CMK (cell line): ENCODE measurements around the gene ZNF575.
"Not testable (repeated sequence)": the region's sequence is repeated elsewhere in the genome, so short reads cannot be mapped to it uniquely, and the experiment has no call there.

Source experiments
- DNase-seq: peaks from one replicate; pipeline ENCODE4 v3.0.0-alpha.2; 2010; ENCODE audit warnings: low read depth

The ZNF575 gene

DNA sequence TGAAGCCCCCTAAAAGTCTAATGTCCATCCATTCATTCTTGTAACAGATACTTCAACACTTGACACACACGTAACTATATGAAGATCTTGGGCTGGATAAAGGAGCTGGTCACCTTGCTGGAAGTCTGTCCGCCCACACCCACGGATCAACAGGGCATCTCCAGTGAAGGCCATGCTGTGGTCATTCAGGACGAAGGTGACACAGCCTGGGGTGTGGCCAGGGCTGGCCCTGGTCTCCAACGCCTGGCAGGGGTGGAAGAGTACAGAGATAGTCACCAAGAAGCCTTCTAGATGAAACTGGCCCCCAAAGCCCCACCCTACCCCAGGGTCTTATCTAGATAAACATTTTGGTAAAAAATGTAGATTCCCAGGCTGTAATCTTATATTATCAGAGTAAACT lies 21.7 kb upstream of the ZNF575 start:
- DNase-seq = no peak

- not testable (repeated sequence) for DNase-seq
Measured at GRCh38 chr19:43512399-43512798, 20.6 kb upstream of the ZNF575 start.

GRCh38 chr19:43518051-43518450 lies 14.9 kb upstream of the ZNF575 start:
- no peak for DNase-seq

DNA sequence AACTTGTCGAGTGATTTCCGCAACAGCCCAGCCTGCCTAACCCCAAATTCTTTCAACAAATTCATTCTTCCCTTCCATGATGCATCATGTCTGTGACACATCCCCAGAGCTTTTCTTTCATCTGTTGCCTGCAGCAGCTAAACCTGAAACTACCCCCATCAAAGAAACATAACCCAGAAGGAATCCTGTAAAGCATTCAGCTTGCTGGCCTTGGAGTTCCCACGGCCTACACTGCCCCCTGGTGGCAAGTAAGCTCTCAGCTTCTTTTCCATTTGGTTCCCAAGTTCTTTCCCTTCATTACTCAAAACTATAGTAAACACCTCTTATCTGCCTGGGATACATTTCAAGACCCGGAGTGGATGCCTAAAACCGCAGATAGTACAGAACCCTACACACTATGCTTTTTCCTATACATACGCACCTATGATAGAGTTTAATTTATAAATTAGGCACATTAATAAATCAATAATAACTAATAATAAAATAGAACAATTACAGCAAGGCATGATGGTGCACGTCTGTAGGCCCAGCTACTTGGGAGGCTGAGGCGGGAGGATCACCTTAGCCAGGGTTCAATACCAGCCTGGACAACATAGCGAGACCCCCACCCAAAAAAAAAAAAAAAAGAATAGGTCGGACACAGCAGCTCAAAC lies 13.4 kb upstream of the ZNF575 start:
- DNase-seq = no peak

DNA sequence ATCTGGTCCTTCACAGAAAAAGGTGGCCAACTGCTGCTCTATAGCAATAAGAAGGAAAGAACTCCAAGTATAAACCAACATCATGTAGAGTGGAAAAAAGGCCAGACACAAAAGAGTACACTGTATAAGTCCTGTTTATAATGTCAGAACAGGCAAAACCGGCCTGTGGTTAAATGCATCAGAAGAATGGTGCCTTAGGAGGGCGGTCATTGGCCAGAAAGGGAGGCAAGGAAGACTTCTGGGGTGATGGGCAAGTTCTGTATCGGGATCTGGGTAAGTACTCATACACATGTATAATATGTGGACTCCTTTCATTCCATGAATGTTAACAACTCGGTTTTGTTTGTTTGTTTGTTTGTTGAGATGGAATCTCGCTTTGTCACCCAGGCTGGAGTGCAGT lies 10.1 kb upstream of the ZNF575 start:
- no peak for DNase-seq

GRCh38 chr19:43523696-43524095 lies 9.3 kb upstream of the ZNF575 start:
- not testable (repeated sequence) for DNase-seq

GRCh38 chr19:43524922-43525835 lies 7.8 kb upstream of the ZNF575 start:
- DNase-seq = no peak

GRCh38 chr19:43525836-43526771 lies 6.9 kb upstream of the ZNF575 start:
- no peak for DNase-seq

DNA sequence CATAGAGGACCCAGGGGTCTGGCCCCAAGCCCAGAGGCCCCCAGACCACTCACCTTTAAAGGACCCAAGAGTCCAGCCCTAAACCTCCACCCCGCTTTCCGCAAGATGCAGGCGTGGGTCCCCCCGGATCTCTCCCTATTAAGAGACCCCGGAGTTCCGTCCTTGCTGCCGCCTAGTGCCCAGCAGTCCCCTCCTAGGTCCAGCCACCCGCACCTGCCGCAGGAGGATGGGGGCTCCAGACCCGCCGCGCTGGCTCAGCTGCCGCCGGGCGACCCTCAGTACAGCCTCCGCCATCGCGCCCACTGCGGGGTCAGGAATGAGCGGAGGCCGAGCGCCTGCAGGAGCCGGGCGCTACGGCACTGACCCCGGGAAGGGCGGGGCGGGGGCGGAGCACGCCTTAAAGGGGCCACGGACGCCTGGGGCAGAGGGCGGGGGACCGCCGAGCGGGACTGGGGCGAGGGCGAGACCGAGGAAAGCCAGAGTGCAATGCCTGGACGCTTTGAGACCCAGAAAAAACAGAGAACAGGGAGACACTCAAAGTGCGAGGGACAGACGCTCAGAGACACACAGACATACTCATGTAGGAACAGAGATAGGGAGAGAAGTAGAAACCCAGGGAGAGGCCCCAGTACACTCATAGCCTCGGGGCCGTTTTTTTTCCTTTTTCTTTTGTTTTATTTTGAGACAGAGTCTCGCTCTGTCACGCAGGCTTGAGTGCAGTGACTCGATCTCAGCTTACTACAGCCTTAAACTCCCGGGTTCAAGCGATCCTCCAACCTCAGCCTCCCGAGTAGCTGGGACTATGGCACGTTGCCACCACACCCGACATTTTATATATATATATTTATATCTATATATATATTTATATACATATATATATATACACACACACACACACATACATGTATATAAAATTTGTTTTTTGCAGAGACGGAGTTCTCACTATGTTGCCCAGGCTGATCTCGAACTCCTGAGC lies 5.8 kb upstream of the ZNF575 start, which contains the start of gene ETHE1:
TSS of gene ETHE1 (minus strand) at position 318 of the 976 bp plus-strand sequence. CDS start at position 294, 24 bp downstream.
- no peak for DNase-seq

- no peak for DNase-seq
Measured at GRCh38 chr19:43527860-43528622, 4.9 kb upstream of the ZNF575 start.

DNA sequence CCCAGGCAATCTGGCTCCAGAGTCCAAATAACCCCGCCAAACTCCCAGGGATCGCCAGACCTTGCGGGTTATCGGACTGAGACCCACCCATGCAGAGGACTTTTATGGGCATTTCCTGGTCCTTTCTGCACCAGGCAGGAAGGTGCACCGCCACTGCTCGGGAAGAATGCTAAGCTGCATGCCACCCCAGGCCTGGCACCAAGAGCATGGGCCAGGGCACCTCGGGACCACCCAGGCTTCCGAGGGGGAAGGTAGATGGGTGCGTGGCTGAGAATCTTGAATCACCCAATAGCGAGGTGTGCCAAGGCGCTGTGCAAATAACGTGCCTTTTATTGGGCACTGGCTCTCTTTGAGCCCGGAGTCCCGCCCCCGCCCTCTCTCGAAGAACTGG lies 422 bp upstream of the ZNF575 start:
- no peak for DNase-seq

- DNase-seq = peak; percentile 99
Measured at GRCh38 chr19:43533546-43534304, 737 bp downstream of the ZNF575 start.

GRCh38 chr19:43534305-43534815 lies 1.4 kb downstream of the ZNF575 start:
- DNase-seq = no peak

DNA sequence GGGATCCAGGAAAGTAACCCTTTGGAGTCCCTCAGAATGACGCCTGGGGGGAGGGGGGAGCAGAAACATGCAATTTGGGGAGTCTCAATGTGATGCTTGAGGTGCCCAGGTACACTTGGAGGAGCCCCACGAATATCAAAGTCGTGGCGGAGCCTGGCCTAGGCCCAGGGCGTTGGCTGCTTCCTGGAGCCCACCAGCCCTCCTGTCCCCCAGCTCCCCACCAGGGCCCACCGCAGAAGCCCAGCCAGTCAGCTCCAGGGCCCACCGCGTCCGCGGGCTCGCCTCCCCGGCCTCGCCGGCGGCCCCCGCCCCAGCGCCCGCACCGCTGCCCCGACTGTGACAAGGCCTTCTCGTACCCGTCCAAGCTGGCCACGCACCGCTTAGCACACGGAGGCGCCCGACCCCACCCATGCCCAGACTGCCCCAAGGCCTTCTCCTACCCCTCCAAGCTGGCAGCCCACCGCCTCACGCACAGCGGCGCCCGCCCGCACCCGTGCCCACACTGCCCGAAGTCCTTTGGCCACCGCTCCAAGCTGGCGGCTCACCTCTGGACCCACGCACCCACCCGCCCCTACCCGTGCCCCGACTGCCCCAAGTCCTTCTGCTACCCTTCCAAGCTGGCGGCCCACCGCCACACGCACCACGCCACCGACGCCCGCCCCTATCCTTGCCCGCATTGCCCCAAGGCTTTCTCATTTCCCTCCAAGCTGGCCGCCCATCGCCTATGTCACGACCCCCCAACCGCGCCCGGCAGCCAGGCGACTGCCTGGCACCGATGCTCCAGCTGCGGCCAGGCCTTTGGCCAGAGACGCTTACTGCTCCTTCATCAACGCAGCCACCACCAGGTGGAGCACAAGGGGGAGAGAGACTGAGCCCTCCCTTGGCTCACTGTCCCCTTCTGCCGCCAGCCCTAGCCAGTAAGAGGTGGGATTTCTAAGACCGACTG lies 2.1 kb downstream of the ZNF575 start:
- no peak for DNase-seq

- no peak for DNase-seq
Measured at GRCh38 chr19:43538922-43539321, 5.9 kb downstream of the ZNF575 start.

- no peak for DNase-seq
Measured at GRCh38 chr19:43540381-43540780, 7.4 kb downstream of the ZNF575 start.

GRCh38 chr19:43541920-43542650 lies 9.1 kb downstream of the ZNF575 start:
- no peak for DNase-seq
